CD4-positive, alpha-beta T cell treated with Interleukin-4 for 1 hour (primary cell): ENCODE results near the gene SMOC2.

Experiments
- DNase-seq, 2 donors: peaks; one replicate each; pipeline ENCODE4 v3.0.0-alpha.2; 2020 to 2022

Gene SMOC2

DNA sequence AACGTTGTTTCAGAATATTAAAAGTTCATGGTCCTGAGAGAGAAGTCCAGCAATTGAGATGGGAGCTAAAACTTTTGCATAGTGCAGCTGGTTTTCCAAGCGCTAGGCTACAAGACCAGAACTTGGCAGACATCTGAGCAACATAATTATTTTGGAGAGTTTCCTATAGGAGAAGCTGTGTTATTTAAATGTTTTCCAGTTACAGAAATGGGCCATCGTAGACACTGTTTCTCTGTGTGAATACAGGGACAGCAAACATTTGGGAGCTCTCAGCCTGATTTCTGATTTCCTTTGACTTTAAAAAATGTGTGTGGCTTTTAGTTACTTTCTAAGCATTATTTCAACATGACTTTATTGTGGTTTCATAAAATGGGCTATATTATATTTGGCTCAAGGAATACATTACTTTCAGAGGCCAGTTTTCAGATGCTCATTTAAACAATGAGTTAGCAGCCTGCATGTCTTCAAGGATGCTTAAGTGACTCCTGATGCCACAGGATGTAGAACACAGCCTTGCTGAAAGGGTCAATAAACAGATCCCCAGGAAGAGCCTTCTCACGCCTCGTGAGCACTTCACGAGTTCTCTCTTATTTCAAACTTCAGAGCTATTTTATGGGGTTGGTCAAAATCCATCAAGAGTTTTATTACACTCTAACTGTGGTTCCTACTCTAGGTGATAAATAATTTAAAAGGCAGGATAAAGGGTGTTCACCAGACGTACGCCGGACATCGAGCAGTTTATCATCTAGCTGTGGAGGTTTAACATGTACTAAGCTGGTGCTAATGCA lies 193.8 kb downstream of the SMOC2 start:
- DNase-seq = no peak

DNA sequence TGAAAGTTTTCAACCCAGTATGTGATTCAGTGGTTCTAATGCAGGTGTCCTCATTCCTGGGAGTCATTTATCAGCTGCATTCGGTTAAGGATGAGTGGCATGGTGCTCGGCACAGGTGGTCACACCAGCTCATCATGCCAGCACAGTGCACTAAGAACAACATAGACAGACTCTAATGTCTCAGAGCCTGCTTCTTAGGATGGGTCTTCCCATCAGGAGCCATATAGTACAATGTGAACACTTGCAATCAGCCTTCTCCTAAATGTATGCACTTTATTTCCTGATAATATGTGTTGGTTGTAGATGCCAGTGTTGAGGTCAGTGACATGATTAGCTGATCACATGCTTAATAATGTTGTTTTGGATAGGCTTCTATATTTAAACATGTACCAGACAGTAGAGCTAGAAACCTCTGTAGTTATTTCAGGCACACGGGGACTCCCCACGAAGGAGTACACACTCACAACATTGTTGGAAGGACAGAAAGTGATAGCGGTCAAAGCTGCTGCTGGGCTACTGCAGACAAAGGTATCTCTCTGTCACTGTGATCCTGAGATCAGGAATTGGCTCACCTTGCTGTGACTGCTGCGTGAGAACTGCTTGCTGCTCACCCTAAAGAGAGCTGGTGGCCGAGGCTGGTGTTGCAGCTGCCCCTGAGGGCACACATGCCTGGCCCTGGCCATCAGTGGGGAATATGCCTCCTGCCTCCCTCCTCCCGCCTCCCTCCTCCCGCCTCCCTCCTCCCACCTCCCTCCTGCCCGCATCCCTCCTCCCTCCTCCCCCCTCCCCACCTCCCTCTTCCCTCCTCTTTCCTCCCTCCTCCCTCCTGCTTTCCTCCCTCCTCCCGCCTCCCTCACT lies 195.4 kb downstream of the SMOC2 start:
- no peak for DNase-seq

DNA sequence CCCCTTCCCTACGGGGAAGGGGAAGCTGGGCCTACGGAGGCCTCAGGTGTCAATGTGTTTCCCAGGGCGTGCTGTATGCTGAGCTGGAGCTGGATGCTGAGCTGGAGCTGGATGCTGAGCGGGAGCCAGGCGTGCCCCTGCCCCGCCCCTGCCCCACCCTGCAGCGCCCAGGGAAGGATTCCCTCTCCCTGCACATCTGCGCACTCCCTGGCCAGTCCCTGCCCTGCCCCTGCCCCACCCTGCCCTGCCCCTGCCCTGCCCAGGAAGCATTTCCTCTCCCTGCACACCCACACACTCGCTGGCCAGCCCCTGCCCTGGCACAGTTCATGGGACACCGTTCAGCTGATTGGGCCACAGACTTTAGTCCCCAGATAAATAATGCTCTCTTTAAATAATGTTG lies 196.8 kb downstream of the SMOC2 start:
- no peak for DNase-seq

DNA sequence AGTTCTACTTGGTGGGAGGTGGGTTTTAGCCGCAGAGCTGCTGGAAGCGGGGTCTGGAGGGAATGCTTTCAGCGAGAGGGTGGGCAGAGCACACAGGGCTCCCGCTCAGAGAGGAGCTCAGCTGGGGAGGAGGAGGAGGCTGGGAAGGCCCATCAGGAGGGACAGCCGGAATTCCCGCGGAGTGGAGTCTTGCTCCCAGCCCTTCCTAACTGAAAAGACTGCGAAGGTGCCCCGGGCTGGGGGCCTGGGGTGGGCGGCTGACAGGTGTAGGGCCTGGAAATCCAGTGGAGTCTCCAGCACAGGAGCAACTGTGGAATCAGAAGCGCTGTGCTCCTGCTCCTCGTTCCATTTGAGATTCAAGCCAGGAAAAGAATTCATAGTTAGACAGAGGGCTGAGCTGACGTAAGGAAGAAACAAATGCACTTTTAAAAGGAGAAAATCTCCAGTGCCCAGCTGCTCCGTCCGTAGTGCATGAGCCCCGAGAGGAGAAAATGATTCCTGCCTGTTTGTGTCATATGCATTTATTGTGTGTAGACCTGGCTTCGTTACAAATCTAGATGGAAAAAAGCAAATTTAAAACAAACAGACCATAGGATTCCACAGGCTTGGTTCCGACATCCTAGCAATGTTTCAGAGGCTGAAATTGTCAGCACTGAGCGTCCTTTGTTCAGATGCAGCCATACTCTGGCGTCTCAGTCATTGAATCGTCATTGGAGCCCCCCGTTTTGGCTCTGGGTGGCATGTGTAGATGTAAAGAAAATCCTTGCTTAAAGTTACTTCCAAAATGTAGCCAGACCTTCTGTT lies 197.7 kb downstream of the SMOC2 start:
- no peak for DNase-seq

DNA sequence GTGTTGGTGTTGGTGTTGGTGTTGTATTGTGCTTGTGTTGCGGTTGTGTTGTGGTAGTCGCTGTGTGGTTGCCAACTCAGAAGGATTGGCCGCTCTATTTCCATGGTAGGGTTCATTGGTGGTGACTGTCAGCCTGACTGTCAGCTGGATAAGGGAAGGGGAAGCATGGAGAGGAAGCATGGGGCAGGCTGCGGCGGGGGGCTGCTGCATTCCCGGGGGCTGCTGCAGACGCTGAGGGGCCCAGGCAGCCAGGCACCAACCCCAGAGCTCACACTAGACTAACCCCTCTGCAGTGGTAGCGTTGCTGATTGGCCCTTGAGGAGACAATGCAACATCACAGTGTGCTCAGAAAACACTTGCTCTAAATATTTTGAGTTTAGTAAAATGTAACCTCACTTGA lies 199.2 kb downstream of the SMOC2 start:
- DNase-seq = no peak

DNA sequence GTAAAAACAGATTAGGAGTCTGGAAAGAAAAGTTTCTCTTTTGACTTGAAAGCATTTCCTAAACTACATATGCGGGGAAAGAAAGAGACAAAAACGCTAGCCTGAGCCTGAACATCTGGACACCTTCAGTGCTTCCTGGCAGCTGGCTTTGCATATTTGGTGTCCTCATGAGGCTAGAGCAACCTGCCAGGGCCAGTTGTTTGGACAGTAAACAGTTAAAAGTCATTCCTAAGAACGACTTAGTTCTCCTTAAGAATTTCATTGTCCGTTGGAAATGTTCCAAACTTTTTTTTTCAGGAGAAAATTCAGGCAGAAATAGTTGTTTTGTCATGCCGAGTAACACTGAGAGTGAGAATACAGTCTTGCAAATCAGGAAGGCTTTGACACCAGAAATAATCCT lies 199.8 kb downstream of the SMOC2 start:
- no peak for DNase-seq

DNA sequence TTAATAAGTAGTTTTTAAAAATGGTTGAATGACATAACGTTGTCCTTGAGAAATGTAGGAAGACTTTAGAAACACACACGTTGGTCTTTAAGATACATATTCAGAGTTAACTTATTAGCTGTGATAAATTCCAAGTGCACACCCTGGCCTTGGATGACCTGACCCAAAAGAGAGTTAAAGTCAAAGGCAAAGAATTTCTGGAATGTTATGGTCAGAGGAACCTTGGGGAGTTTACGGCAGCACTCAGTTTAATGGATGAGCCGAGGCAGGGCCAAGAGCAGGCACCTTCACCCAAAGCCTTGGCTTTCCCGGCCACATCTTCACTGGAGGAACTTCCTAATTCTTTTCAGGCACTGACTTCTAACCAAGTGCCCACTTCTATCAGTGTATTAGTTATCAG lies 200.5 kb downstream of the SMOC2 start:
- DNase-seq = no peak

DNA sequence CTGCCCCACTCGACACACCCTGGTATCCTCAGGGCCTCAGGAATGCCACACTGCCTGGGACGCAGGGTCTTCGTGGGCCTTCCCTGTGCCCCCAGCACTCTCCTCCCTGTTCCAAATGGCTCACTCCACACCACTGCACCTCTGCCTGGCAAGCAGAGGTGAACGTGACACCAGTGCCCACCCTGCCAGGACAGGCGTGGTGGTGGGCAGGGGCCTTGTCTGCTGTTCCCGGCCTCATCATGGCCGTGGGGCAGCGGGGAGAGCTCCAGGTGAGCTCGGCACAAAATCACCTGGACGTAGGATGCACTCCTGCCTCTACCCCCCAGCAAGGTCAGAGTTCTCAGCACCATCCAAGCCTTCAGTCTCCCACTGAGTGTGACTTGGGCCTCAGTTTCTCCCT lies 202.4 kb downstream of the SMOC2 start:
- DNase-seq = no peak

DNA sequence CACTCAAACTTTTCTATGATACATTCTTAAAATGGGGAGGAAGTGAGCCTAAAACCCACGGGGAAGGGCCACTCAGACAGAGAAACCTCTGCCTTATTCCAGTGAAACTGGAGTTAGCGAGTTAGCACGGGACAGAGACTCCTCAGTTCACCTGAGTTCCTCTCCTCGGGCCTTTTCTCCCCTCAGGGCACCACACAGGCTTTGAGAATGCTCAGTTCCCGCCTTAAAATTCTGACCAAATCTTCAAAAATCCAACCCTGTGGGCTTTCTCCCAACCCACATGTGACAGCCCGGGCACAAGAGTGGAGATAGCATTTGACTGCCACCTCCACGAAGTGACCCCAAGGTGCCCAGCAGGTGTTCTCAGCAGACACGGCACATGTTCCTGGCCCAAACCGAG lies 204.3 kb downstream of the SMOC2 start:
- DNase-seq = no peak

DNA sequence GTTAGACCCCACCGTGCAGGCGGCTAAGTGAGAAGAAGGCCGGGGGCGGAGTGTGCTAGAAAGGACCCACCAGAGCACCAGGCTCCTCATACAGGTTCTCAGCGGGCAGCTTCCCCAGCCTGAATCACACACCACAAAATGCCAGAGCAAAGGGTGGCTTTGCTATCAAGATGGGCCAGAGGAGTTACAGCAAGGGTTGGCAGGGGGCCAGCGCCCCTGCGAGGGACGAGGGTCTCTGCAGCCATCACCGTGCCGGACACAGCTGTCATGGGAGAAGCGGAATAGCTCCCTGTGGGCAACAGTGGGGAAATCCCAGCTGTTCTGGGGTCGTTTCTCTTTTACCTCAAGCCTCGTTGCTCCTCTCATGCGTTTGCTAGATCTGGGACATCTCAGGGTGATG lies 206.3 kb downstream of the SMOC2 start:
- DNase-seq = no peak

DNA sequence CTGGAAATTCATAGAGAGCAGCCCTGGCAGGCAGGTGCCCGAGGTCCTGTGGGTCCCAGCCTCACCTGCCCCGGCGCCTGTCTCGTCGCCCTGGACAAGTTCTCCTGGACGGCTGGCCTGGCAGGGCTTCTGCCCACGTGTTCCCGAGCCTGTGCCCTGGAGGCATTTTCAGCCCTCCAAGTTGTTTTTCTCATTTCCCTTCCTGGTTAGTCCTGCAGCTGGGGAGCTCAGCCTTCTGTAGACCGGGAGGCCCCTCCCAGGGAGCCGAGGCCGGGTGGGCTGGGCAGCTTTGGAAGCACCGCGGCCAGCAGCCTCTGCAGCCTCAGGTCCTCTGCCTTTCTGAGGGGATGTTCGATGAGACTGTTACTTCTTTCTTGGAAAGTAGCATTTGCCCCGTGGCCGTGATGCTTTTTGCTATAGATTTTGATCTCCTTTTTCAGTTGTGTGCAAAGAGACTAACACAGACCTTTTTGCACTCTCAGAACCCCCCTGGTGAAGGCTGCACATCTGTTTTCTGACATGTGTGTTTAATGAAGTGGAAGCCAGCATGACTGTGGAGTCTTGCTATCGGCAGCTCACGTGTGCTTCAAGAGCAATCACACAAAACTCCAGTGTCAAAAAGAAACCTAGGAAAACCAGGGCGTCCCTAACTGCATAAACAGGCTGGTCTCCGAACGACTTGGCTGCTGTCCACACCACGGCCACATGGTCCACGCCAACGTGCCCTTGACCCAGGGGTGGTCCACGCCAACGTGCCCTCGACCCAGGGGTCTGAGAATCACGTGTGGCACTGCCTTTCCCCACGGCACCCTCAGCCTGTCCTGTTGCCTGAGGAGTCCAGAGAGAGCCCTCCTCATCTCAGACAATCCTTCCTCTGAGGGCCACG lies 207.5 kb downstream of the SMOC2 start:
- no peak for DNase-seq

DNA sequence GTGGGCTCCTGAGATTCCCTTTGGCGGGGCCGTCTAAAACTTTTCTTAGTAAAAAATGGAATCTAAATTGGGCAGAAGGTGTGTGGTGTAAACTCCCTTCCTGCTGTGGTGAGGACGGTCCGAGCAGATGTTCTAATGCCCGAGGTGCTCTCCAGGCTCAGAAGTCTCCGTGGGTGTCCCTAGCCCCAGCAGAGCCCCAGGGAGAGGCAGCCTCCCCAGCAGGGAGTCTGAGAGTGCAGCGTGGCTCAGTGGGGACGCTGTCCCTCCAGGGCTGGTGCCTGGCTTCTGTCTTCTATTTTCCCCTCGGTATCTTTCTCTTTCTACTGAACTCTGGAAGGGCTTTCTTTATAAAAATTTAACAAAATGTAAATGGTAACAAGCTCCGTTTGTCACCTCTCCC lies 208.2 kb downstream of the SMOC2 start:
- DNase-seq = no peak

DNA sequence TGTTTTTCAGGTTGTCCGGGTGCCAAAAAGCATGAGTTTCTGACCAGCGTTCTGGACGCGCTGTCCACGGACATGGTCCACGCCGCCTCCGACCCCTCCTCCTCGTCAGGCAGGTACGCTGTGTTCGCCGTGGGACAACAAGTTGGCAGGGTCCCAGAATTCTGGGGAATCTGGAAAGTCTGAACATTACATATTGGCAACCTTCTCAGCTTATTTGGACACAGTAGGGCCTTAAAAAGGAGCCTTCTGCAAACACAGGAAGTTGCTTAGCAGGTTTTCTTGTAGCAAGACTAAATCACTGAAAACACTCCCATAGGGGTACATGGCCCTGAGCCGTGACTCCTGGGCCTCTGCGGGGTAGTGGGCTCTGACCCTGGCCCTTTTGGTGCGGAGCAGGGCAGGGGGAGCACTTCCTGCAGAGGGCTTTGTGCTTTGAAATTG lies 209.7 kb downstream of the SMOC2 start:
- DNase-seq = no peak

DNA sequence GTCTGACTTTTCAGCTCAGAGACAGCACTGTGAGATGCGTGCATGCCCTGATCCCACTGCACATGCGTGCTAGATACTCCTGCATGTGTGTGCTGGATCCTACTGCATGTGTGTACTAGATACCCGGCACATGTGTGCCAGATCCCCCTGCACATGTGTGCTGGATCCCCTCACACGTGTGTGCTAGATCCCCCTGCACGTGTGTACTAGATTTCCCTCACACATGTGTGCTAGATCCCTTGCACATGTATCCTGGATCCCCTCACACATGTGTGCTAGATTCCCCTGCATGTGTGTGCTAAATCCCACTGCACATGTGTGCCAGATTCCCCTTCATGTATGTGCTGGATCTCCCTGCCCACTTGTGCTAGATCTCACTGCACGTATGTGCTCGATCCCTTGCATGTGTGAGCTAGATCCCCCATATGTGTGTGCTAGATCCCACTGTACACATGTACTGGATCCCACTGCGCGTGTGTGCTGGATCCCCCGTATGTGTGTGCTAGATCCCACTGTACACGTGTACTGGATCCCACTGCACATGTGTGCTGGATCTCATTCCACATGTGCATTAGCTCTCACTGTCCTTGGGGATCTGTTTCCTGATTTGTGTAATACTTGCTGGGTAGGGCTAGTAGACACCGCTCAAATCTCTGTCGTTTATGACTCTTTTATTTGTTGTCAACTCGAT lies 214.6 kb downstream of the SMOC2 start:
- no peak for DNase-seq

DNA sequence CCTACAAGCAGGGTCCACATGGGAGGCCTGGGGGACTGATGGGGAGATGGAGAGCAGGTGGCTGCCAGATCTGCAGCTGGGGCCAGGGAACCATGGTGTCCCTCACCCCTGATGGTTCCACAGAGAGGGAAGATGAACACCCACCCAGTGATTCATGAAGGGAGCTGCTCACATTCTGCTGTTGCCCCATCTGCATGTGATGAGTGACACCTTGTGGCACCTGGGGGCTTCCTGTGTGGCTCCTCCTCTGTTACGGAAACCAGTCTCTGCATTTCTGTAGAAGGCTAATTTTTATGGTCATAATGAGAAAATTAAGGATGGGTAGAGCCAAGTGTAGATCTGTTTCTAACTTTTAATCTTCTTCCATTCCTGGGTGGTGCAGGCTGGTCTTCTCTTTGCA lies 217.1 kb downstream of the SMOC2 start:
- no peak for DNase-seq

DNA sequence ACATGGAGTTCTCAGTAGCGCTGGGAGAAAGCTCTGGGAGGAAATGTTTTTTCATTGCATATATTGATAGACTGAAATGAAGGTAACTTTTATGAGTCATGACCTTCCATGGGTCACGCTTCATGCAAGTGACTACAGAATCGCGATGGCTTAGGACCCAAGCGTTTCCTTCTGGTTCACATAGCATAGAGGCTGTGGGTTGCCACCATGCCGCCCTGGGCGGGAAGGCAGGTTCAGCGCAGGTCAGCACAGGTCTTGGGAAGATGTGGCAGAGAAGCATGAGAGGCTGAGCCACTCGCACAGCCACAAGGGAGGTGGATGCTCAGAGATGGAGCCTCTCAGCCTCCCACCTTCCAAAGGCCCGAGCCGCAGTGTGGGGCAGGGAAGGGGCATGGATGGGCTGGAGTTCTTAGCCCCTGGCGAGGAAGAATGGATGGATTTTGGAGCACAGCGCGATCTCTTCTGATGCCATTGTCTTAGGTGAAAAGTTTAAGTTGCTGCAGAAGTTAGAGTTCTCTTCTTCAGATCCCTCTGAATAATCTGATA lies 219.5 kb downstream of the SMOC2 start:
- DNase-seq = no peak

DNA sequence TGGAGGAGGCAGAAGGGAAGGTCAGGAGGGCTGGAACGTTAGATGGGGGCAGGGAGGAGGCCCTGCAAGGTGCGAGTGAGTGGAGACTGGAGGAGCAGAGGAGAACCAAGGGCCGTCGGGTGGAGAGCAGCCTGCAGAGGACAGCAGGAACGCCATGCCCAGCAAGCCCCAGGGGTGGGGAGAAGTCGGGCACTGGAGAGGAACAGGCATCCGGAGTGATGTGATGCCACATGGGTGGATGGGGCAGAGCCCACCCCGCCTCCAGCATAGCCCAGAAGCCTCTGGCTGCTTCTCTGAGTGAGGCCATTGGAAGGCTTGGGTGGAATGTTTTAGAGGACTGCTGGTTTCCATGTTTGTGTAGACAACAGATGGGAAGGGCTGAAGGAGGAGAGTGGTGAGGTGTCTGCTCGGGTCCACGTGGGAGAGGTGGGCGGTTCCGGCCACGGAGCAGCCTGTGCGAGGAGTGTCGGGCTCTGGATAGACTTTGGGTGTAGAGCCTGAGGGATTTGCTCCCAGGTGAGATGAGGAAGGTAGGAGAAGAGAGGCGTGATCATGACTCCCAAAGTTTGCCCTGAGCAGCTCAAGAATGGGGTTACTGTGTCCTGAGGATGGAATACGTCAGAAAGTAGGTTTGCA lies 221.4 kb downstream of the SMOC2 start:
- DNase-seq = no peak

DNA sequence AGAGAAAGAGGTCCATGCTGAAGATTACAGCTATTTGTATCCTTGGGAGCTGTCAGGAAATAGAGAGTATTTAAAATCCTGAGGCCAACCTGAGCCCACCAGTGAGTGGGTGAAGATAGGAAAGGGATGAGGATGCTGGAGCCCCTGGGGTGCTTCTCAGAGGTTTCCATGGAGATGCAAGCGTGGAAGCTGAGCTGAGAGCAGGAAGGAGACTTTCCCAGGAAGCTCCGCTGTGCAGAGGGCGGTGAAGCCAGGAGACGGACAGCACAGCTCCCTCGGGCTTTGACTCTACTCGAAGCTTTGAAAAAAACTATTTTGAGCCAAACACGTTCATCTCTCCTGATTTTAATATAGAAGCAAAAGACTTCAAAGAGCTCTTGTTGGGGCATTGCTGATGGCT lies 222.1 kb downstream of the SMOC2 start:
- no peak for DNase-seq

DNA sequence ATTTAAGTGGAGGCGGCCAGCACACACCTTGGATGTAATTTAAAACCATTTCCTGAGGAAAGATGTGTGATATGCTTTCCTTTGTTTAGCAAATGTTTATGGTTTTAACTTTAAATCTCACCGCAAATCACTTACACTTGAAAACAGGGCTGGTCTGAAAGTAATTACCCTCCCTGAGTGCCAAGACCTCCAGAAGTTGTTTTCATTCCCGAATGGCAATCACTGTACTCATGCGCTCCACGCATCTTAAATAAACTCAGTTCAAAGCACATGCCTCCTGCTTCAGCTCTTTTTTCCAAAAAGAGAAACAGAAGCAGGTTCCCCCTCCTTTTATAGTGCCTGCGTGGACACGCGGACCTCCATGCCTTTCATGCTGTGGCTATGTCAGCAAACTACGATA lies 224.0 kb downstream of the SMOC2 start:
- no peak for DNase-seq

DNA sequence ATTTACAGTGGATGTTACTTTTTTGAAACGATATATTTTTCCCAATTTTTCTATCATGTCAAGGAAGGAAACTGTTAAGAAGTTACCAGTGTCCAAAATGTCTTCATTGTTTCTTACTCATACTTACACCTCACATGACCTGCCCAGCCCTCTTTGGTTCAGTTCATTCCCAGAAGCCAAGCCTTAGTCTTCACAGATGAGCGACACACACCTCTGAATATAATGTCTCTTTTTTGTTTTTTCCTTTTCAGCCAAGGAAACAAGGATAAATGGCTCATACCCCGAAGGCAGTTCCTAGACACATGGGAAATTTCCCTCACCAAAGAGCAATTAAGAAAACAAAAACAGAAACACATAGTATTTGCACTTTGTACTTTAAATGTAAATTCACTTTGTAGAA lies 225.2 kb downstream of the SMOC2 start:
- DNase-seq = no peak
